Measurements from ENCODE around the gene PNPLA7. TPM values are rescaled to one million over a fixed set of nuclear protein-coding genes. Genes with fewer than 3 reads are reported as not detected.
"Not testable (repeated sequence)": the region's sequence is repeated elsewhere in the genome, so short reads cannot be mapped to it uniquely, and the experiment has no call there.

PNPLA7 gene
- total RNA-seq, 1 donor from 2014 or later: 0.04 TPM

GRCh38 chr9:137452761-137453642 is 97.2 kb downstream of the PNPLA7 start:
- H3K4me3 ChIP-seq (ENCODE audit: low read depth, low read length): no peak overlapping the region
- no peak for TF ChIP-seq CTCF (IDR thresholded peaks at IDR 0.05; ENCODE audit: insufficient read depth, low read length, poor library complexity, severe bottlenecking)
- H3K27me3 ChIP-seq (ENCODE audit: control insufficient read depth, insufficient read depth, low read length): no peaks in the 10 kb centered on the region
- no peak for DNase-seq (ENCODE audit: low read depth)
- no peaks in the 10 kb centered on the region for H3K36me3 ChIP-seq (ENCODE audit: control insufficient read depth, insufficient read depth, low read length)

- Histone ChIP-seq H3K36me3 (ENCODE audit: control insufficient read depth, insufficient read depth, low read length) (no peaks in the 10 kb centered on the region), H3K4me3 (ENCODE audit: low read depth, low read length) (no peak overlapping the region), H3K27me3 (ENCODE audit: control insufficient read depth, insufficient read depth, low read length) (no peaks in the 10 kb centered on the region)
- no peak for DNase-seq (ENCODE audit: low read depth)
- no peak for TF ChIP-seq CTCF (IDR thresholded peaks at IDR 0.05; ENCODE audit: insufficient read depth, low read length, poor library complexity, severe bottlenecking)
Measured at GRCh38 chr9:137452006-137452760, 98.0 kb downstream of the PNPLA7 start.

GRCh38 chr9:137451264-137452005 is 98.8 kb downstream of the PNPLA7 start:
- not testable (repeated sequence) for H3K36me3 ChIP-seq (ENCODE audit: control insufficient read depth, insufficient read depth, low read length); DNase-seq (ENCODE audit: low read depth); H3K4me3 ChIP-seq (ENCODE audit: low read depth, low read length); H3K27me3 ChIP-seq (ENCODE audit: control insufficient read depth, insufficient read depth, low read length)

GRCh38 chr9:137450539-137451222 is 99.5 kb downstream of the PNPLA7 start:
- H3K27me3 ChIP-seq (ENCODE audit: control insufficient read depth, insufficient read depth, low read length); DNase-seq (ENCODE audit: low read depth); H3K36me3 ChIP-seq (ENCODE audit: control insufficient read depth, insufficient read depth, low read length): not testable (repeated sequence)

GRCh38 chr9:137449931-137450538 is 100.2 kb downstream of the PNPLA7 start:
- no peak for TF ChIP-seq CTCF (IDR thresholded peaks at IDR 0.05; ENCODE audit: insufficient read depth, low read length, poor library complexity, severe bottlenecking)
- DNase-seq (ENCODE audit: low read depth): no peak
- H3K36me3 ChIP-seq (ENCODE audit: control insufficient read depth, insufficient read depth, low read length): no peaks in the 10 kb centered on the region
- H3K4me3 ChIP-seq (ENCODE audit: low read depth, low read length): no peak overlapping the region
- peaks cover 9% of the 10 kb centered on the region for H3K27me3 ChIP-seq (ENCODE audit: control insufficient read depth, insufficient read depth, low read length)

More at GRCh38 chr9:137450539-137451222, 99.5 kb downstream of the PNPLA7 start:
- not testable (repeated sequence) for H3K4me3 ChIP-seq (ENCODE audit: low read depth, low read length)

DNA sequence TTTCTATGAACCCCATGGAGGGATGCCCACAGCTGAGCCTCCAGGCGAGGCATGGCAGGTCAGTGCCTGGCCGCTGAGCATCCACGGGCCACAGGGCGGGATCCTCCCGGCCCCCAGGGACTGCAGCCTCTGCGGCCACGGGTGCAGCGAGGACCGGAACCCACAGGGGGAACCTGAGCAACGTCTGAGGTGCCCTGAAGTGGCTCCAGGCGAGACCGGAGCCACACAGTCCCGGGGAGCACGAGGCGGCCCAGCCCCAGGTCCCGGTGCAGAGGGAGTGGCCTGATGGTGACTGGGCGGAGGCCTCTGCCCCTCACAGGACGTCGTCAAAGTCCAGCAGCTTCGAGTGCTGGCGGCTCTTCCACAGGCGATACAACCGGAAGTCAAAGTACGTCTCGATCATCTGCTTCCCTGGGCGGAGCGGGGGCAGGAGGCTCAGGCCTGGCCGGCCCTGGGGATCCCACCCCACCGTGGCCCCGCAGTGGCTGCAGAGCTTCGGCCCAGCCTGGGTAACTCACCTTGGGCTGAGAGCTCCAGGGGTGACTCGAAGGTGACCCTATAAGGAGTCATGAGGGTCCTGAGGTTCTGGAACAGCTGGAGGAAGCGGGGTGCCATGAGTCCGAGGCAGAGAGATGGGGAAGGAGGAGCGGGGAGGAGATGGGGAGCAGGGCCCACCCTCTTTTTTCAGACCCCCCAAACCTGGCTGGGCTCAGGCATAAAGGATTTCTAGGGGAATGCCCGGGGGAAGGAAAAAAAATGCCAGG is 100.9 kb downstream of the PNPLA7 start:
- Histone ChIP-seq H3K27me3 (ENCODE audit: control insufficient read depth, insufficient read depth, low read length) (peaks cover 9% of the 10 kb centered on the region), H3K36me3 (ENCODE audit: control insufficient read depth, insufficient read depth, low read length) (no peaks in the 10 kb centered on the region), H3K4me3 (ENCODE audit: low read depth, low read length) (no peak overlapping the region)
- DNase-seq (ENCODE audit: low read depth): no peak
- TF ChIP-seq CTCF (IDR thresholded peaks at IDR 0.05; ENCODE audit: insufficient read depth, low read length, poor library complexity, severe bottlenecking): no peak
